Body of pancreas (tissue), 4 donors: Measurements from ENCODE around the gene TSEN2. TPM values are rescaled to one million over a fixed set of nuclear protein-coding genes. Genes with fewer than 3 reads are reported as not detected.

ENCODE experiments used
- ATAC-seq: fragments of 150-250 bp; one replicate; pipeline ENCODE4 v1.9.1; 2016
- DNase-seq, 4 donors: peaks; one replicate each; pipeline ENCODE4 v3.0.0-alpha.2; 2019
- H3K27ac ChIP-seq, 4 donors: fragments of 200-600 bp; sonication (generic); 1 replicate in 3 of 4; 2 replicates in 1 of 4; pipeline versions ENCODE4 v1.5.1 to v1.6.1; 2016 to 2019; ENCODE audit warnings: mild to moderate bottlenecking in 1 of 4, mixed read lengths in 1 of 4, moderate library complexity in 1 of 4
- H3K27me3 ChIP-seq, 2 donors: fragments of 200-600 bp; sonication (generic); one replicate each; pipeline ENCODE4 v1.6.0; 2016; ENCODE audit warnings: mild to moderate bottlenecking in 1 of 2
- H3K36me3 ChIP-seq, 2 donors: fragments of 200-600 bp; sonication (generic); replicated peaks in 1 of 2; 2 replicates each; pipeline ENCODE4 v1.5.1; 2016; ENCODE audit warnings: low read depth in 2 of 2; ENCODE audit not compliant: insufficient read depth in 1 of 2
- H3K4me1 ChIP-seq: fragments of 200-600 bp; sonication (generic); one replicate; pipeline ENCODE4 v1.6.0; 2016
- H3K4me3 ChIP-seq, 2 donors: fragments of 200-600 bp; sonication (generic); 1 replicate in 1 of 2; 2 replicates in 1 of 2; pipeline ENCODE4 v1.5.1; 2016 to 2019
- H3K9me3 ChIP-seq, 3 donors: fragments of 200-600 bp; sonication (generic); 1 replicate in 2 of 3; 2 replicates in 1 of 3; pipeline ENCODE4 v1.5.1; 2016
- POLR2A ChIP-seq, 3 donors: fragments of 450-650 bp; IDR thresholded peaks; one replicate each; pipeline ENCODE4 v1.6.1; 2016; ENCODE audit warnings: antibody characterized with exemption in 3 of 3, mild to moderate bottlenecking in 2 of 3
- WGBS, 2 donors: methylation state at CpG; one replicate each; pipeline ENCODE4 v1.1.5; 2017; 5-methylcytosine and 5-hydroxymethylcytosine counted together
- intact Hi-C: fragments of 100-400 bp; cut with DNase I; formaldehyde crosslinking; loops from one replicate; pipeline ENCODE4 v1.15.1; 2023
- total RNA-seq, 2 donors: library from RNA; depleted of rRNA; stranded (reverse); fragments of >200 nt; gene quantifications; one replicate each; pipeline ENCODE4 v1.1.0, GENCODE V29; 2016
- TF ChIP-seq, protein P1 (sequence below), 7 experiments: fragments of 450-650 bp in 4 of 7; fragments of 200-600 bp in 3 of 7; sonication (generic) in 3 of 7; IDR thresholded peaks; one replicate each; pipeline ENCODE4 v1.5.1; 2016 to 2019; ENCODE audit warnings: antibody characterized with exemption in 7 of 7

Gene TSEN2
- total RNA-seq, 2 donors from 2014 or later, result 14.8 to 20.8 TPM

- no peak for DNase-seq
- no peak overlapping the region for H3K27ac ChIP-seq
- no peaks in the 10 kb centered on the region for H3K4me1 ChIP-seq
Observed at GRCh38 chr3:12462159-12462947, 21.9 kb upstream of the TSEN2 start.

GRCh38 chr3:12463686-12464085 lies 20.6 kb upstream of the TSEN2 start:
- Histone ChIP-seq H3K27me3 (no peaks in the 10 kb centered on the region), H3K27ac (no peak overlapping the region), H3K36me3 (no peaks in the 10 kb centered on the region), H3K4me1 (no peaks in the 10 kb centered on the region), H3K4me3 (no peak overlapping the region), H3K9me3 (no peaks in the 10 kb centered on the region)
- ATAC-seq (no peak), DNase-seq (no peak)
- 91 to 100% methylated on average over 1 of the region's 1 CpG for WGBS, 2 donors
- TF ChIP-seq, protein P1, sequence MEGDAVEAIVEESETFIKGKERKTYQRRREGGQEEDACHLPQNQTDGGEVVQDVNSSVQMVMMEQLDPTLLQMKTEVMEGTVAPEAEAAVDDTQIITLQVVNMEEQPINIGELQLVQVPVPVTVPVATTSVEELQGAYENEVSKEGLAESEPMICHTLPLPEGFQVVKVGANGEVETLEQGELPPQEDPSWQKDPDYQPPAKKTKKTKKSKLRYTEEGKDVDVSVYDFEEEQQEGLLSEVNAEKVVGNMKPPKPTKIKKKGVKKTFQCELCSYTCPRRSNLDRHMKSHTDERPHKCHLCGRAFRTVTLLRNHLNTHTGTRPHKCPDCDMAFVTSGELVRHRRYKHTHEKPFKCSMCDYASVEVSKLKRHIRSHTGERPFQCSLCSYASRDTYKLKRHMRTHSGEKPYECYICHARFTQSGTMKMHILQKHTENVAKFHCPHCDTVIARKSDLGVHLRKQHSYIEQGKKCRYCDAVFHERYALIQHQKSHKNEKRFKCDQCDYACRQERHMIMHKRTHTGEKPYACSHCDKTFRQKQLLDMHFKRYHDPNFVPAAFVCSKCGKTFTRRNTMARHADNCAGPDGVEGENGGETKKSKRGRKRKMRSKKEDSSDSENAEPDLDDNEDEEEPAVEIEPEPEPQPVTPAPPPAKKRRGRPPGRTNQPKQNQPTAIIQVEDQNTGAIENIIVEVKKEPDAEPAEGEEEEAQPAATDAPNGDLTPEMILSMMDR (IDR thresholded peaks at IDR 0.05), result no peak
- no peak for TF ChIP-seq POLR2A (IDR thresholded peaks at IDR 0.05)
- intact Hi-C loops, result no loop called here

More at GRCh38 chr3:12462159-12462947, 21.9 kb upstream of the TSEN2 start:
- Histone ChIP-seq H3K36me3 (no peaks in the 10 kb centered on the region), H3K27me3 (no peaks in the 10 kb centered on the region), H3K4me3 (no peak overlapping the region), H3K9me3 (no peaks in the 10 kb centered on the region)
- 47 to 67% methylated on average over 7 to 9 of the region's 9 CpGs for WGBS, 2 donors
- TF ChIP-seq, protein P1 (IDR thresholded peaks at IDR 0.05), result no peak
- no peak for TF ChIP-seq POLR2A (IDR thresholded peaks at IDR 0.05)
- intact Hi-C loops, result no loop called here
- no peak for ATAC-seq

DNA sequence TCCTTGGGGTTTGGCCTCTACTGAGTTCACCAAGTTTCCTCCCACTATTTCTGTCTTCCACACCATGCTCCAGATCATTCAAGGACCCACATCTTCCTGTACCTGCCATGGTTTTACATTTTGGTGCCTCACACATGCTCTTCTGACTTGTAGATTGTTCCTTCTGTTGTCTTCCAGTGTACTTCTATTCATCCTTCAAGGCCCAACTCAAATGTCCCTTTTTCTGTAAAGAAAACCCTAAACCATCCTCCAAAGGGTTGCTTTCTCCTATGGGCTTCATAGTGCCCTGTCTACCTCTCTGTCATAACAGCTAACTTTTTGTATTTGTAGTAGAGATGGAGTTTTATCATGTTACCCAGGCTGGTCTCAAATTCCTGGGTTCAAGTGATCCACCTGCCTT lies 20.1 kb upstream of the TSEN2 start:
- TF ChIP-seq, protein P1 (IDR thresholded peaks at IDR 0.05), result no peak
- TF ChIP-seq POLR2A (IDR thresholded peaks at IDR 0.05), result no peak
- intact Hi-C loops, result no loop called here
- Histone ChIP-seq H3K36me3 (no peaks in the 10 kb centered on the region), H3K27ac (no peak overlapping the region), H3K27me3 (no peaks in the 10 kb centered on the region), H3K9me3 (no peaks in the 10 kb centered on the region), H3K4me3 (no peak overlapping the region), H3K4me1 (no peaks in the 10 kb centered on the region)
- DNase-seq (no peak), ATAC-seq (no peak)

DNA sequence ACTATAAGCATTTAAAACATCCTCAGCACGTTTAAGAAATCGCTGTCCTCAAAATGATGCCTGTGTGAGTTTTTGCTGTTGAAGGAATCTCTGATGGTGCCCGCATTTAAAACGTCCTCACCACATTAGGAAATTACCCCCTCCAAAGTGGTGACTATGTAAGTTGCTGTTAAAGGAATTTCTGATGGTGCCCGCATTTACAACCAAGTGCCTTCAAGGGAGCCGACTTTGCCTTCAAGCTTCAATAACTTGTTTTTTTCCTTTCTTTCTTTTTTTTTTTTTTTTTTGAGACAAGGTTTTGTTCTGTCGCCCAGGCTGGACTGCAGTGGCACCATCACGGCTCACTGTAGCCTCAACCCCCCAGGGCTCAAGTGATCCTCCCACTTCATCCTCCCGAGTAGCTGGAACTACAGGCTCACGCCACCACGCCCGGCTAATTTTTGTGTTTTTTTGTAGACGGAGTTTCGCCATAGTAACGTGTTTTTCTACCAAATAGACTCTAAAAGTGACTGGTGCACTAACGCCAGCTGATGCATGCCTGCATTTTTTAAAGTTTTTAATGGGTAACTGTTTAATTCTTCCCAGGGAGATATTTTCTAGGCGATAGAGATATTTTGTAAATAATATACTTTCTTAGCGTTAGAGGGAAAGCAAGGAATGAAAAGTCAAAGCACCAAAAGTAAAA lies 19.0 kb upstream of the TSEN2 start:
- Histone ChIP-seq H3K36me3 (no peaks in the 10 kb centered on the region), H3K27ac (no peak overlapping the region), H3K27me3 (no peaks in the 10 kb centered on the region), H3K4me1 (no peaks in the 10 kb centered on the region), H3K9me3 (no peaks in the 10 kb centered on the region), H3K4me3 (no peak overlapping the region)
- intact Hi-C loops, result no loop called here
- DNase-seq, result no peak
- TF ChIP-seq POLR2A (IDR thresholded peaks at IDR 0.05), result no peak
- TF ChIP-seq, protein P1 (IDR thresholded peaks at IDR 0.05), result no peak
- 64 to 75% methylated on average over 18 of the region's 18 CpGs for WGBS, 2 donors
- ATAC-seq, result no peak
